GM12865 (cell line): ENCODE results near the gene CELSR3.

ENCODE experiments used
- DNase-seq: peaks from one replicate; pipeline ENCODE4 v3.0.0; 2010; ENCODE audit warnings: low read depth
- H3K4me3 ChIP-seq: 2 replicates; pipeline ENCODE4 v1.5.1; 2011; ENCODE audit warnings: mild to moderate bottlenecking, low read depth, low read length, control low read depth
- CTCF ChIP-seq: IDR thresholded peaks from 2 replicates; pipeline ENCODE4 v1.5.1; 2011; ENCODE audit warnings: low read length, control low read depth, low read depth, inconsistent platforms; ENCODE audit not compliant: insufficient read depth; ENCODE audit errors: missing control alignments

The CELSR3 gene

GRCh38 chr3:48596676-48597407 is 65.8 kb downstream of the CELSR3 start:
- no peak for TF ChIP-seq CTCF
- DNase-seq = no peak
- no peak overlapping the region for H3K4me3 ChIP-seq

- no peak for TF ChIP-seq CTCF
- no peak overlapping the region for H3K4me3 ChIP-seq
- no peak for DNase-seq
These were observed 66.5 kb downstream of the CELSR3 start for GRCh38 chr3:48596157-48596556.

- no peak for DNase-seq
- H3K4me3 ChIP-seq = no peak overlapping the region
- TF ChIP-seq CTCF = no peak
These were observed 67.1 kb downstream of the CELSR3 start for GRCh38 chr3:48595526-48596121.

- no peak for TF ChIP-seq CTCF
- no peak for DNase-seq
- no peak within 1 kb of the TSS for H3K4me3 ChIP-seq
These were observed 67.6 kb downstream of the CELSR3 start, which contains the start of gene COL7A1 for GRCh38 chr3:48595075-48595525. COL7A1 (minus strand) TSS chr3:48595329; CDS start chr3:48595159, 170 bp downstream.

- DNase-seq = no peak
- TF ChIP-seq CTCF = no peak
- no peak overlapping the region for H3K4me3 ChIP-seq
These were observed 68.2 kb downstream of the CELSR3 start for GRCh38 chr3:48594417-48595049.

- DNase-seq = no peak
- TF ChIP-seq CTCF = no peak
- no peak overlapping the region for H3K4me3 ChIP-seq
These were observed 69.3 kb downstream of the CELSR3 start for GRCh38 chr3:48593337-48593736.
